CD4-positive, alpha-beta T cell treated with Interleukin-15 for 1 hour (primary cell): ENCODE measurements around the gene NSG1.

Source experiments
- DNase-seq: peaks from one replicate; pipeline ENCODE4 v3.0.0-alpha.2; 2020

NSG1 gene, protein sequence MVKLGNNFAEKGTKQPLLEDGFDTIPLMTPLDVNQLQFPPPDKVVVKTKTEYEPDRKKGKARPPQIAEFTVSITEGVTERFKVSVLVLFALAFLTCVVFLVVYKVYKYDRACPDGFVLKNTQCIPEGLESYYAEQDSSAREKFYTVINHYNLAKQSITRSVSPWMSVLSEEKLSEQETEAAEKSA

DNA sequence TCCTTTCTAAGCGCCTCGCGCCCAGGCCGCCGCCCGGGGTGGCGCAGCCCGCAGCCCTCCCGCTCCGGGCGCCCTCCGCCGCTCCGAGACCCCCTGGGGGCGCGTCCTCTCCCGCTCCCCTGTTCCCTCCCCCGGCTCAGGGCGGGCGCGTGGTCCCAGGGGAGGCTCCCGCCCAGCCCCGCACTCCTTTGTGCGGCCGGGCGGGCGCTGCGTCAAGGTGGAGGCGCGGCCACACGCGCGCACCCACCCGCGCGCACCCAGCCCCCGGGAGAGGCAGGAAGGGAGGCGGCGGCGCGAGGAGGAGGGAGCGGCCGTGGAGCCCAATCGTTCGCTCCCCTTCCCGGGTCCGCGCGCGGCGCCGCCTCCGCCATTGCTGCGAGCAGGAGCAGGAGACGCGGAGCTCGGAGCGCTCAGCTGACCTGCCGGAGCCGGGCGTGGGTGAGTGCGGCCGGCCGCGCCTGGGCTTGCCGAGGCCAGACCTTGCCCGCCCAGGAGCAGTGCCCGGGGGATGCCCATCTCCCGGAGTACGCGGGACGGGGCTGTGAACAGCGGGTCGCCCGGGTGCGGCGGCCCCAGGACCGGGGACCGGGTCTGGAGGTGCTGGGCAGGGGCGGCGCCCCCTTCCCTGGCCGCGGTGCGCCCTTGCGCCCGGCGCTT lies at the start of gene NSG1:
Gene NSG1 (plus strand): TSS at position 367 of the 657 bp plus-strand sequence. CDS start 528 bp downstream, outside the sequence.
- DNase-seq = no peak

DNA sequence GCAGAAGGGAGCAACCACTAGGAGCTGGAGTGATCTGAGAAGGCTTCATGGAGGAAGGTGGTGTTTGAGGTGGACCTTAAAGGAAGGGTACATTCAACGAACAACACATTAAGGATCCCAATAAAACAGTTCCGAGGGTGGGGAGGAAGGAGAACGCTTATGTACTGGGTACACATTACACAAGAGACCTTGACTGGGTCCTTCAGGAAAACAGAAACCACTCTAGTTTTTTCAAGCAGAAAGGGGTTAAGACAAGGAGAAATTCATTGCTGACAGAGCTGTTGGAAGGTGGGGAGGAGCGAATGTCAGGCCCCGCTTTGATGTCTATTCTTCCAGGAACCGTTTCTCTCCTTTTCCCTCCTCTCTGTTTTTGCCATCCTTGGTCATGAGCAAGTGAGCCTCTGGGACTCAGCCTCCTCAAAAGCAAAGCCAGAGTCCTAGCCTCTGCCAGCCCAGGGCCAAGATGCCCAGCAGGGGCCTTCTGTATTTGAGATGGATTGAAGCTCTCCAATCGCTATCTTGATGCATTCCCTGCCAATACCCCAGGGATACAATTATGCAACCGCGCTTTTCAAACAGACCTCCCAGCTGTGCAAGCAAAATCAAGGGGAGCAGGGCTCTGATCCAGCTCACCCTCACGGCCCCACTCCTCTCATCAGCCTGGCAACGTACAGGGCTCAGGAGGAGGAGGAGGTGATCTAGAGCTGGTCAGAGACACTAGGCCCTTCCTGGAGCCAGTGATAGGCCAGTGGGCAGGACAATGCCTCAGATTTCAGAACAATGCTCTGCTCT lies 48.5 kb upstream of the NSG1 start:
- no peak for DNase-seq

DNA sequence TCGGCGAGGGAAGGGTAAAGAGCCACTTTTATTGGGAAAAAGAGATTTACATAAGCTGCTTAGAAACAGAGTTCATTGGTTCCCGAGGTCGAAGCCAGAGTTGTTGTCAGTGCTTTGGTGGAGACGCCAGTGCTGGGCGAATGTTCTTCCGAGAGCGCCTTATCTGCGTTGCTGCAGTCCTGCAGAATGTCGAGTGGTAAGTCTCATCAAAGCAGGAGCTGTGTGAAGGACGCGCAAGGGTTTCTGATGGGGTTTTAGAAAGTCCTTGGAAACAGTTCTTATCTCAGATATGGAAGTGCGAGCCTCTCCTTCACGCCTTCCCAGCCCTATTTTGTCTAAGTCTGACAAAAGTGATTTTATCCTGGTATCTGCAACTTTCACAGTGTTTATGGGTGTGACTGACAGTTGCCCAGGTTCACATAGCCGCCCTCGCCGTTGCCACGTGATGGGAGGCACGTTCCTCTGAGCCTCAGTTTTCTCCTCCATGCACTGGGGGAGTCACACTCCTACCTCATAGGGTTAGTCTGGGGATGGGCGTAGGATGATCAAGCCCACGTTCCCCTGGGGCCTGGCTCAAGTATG lies 47.3 kb upstream of the NSG1 start:
- DNase-seq = no peak

DNA sequence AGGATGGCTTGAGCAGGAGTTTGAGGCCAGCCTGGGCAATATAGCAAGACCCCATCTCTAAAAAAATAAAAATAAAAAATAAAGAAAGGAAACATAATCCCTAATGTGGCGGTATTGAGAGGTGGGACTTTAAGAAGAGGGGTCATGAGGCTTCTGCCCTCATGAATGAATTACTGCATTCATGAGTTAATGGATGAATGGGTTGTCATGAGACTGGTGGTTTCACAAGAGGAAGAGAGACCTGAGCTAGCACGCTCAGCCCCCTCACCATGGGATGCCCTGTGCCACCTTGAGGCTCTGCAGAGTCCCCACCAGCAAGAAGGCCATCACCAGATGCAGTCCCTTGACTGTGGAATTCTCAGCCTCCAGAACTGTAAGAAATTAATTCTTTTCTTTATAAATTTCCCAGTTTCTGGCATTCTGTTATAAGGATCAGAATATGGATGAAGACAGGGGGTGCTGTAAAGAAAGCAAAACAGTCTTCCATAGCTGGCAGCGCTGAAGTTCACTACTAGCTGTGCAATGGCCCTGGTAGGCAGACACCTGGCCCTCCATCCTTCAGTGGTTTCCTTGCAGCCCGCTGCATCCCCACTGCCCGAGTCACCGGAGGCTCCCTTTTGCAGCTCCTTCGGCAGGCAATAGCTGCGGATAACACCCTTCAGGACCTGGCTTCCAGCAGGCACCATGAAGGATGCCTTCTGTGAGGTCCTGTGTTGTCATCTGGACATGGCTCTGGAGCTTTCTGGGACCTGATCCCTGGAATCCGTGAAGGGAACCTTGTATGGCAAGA lies 44.8 kb upstream of the NSG1 start:
- DNase-seq = no peak

DNA sequence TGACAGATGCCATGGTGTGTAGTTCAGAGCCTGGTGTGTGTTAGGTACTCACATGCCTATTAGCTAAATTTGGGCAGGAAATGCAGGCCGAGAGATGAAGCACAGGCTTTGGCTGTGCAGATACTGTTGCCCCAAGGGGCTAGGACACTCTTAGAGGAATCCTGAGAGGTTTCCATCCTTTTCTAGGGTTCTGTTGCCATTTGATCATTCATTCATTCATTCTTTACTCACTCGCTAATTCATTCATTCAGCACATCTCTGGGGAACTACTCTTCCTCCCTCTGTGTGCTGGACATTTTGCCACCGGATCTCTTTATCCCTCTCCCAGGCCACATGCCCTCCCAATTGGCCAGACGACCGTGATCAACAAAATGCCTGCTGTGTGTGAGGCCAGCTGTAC lies 43.9 kb upstream of the NSG1 start:
- DNase-seq = no peak

DNA sequence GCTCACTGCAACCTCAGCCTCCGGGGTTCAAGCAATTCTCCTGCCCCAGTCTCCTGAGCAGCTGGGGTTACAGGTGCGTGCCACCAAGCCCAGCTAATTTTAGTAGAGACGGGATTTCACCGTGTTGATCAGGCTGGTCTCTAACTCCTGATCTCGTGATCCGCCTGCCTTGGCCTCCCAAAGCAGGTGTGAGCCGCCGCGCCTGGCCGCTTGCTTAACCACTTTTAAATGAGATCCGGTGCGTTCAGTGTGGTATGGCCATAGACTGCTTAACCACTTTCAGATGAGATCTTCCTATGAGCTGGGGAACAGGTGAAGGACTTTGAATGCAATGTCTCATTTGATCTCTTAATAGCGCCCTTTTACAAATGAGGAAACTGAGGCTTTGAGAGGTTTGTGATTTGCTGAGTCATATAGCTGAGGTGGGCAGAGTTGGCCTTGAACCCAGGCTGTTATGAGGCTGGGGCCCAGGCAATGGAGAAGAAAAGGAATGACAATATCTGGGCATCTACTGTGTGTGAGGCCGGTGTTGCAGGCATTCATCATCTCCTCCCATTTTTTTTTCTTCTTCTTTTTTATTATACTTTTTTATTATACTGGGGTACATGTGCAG lies 41.9 kb upstream of the NSG1 start:
- peak; percentile 19 for DNase-seq

DNA sequence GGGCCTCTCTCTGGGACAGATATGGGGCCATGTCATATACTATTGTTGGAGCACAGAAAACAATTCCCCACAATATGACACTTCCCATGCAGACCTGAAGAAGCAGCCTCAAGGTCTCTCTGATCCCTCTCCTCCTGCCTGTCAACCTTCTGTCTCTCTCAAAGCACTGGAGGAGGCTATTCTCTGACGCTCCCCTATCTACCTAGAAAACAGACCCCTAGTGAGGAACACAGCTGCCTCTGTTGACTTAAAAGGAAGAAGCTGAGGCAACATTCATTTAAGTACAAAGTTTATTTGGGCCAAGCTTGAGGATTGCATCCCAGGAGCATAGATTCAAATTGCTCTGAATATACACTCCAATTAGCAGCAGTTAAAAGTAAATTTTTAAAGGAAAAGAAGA lies 39.3 kb upstream of the NSG1 start:
- DNase-seq = no peak

DNA sequence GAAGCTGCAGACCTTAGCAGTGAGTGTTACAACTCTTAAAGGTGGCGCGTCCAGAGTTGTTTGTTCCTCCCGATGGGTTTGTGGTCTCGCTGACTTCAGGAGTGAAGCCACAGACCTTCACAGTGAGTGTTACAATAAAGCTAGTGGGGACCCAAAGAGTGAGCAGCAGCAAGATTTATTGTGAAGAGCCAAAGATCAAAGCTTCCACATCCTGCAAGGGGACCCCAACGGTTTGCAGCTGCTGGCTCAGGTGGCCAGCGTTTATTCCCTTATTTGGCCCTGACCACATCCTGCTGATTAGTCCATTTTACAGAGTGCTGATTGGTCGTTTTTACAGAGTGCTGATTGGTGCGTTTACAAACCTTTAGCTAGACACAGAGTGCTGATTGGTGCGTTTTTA lies 38.3 kb upstream of the NSG1 start:
- DNase-seq = peak; percentile 69

DNA sequence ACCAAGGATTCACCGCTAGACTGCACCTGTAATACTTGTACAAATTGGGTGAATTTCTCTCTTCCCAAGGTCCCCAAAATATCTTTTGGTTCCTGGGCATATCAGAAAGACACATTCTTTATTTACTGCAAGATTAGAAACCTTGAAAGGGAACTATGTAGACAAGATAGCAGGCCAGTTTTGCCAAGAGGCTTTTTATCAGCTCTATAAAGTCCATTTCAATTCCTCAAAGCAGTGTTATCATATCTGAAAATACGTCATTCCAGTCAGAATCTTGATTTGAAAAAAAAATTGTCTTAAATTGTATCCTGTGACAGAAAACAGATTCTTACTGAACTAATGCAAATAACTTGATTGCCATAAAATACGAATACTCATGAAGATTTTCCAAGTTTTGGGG lies 37.0 kb upstream of the NSG1 start:
- no peak for DNase-seq

DNA sequence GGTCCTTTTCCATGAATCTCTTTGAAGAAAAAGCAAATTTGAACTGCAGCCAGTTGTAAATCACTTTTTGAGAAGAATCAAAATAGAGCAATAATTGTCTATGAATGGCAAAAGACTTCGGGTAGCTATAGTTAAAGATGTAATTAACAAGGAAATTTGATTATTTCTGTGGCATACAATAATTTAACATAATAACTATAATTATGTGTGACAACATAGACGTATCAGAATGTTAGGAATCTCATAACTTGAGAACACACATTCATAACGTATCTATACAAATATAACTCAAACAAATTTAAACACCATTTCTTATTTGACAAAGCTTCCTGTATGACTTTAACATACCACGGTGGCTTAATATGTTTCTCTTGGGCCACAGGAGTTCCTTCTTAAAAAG lies 36.0 kb upstream of the NSG1 start:
- no peak for DNase-seq

DNA sequence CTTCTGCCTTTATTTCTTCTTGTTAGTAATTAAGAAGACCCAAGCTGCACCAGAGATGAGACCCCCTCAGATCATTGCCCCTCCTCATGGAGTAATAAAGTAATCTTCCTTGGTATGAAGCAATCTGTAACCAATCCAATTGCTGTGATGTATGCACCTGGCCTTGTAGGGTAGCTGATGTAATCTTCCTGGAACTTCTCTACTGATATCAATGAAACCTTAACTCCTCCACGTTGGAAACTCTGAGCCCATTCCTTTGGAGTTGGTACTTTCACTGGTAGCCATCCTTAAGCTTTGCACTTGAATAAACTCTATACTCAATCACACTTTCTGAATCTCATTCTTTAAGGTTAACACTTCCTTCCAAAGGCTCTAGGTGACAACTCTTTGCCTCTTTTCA lies 31.6 kb upstream of the NSG1 start:
- no peak for DNase-seq

DNA sequence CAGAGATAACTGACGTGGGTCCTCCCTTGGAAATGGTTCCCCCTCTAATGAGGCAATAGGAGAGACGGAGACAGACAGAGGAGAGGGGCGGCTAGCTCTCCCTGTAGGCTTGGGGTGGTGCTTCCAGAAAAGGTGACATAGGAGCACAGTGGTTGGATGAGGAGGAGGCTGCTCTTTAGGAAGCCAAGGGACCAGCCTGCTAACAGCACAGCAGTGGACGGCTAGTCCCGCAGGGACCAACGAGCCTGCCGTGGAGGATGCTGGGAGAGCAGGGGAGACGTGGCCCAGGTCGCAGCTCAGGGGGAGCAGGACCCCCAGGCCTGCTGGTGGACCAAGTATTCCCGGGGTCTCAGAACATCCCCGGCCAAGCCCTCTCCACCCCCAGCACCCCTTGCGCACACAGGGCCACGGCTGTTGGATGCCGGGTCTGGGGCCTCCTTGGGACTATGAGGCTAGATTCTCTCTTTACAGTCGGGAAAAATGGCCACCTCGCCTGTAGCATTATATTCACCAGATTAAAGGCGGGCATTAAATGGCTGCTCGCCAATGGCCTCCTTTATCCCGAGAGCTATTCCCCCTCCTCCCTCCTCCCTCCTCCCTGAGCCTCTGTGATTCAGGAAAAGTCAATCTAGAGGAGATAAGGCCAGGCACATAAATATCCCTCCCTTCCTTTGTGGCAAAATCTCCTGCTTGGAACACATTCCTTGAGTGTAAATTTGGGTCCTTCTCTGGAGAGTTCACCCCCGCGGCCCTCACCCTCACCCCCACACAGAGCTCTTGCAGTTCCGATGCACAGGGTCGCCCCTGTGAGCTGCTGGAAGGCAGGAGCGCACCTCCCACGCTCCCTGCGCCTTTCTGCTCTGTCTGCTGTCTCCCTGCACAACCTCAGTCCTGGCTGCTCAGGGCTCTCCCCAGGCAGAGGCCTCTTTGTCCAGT lies 30.5 kb upstream of the NSG1 start:
- no peak for DNase-seq

DNA sequence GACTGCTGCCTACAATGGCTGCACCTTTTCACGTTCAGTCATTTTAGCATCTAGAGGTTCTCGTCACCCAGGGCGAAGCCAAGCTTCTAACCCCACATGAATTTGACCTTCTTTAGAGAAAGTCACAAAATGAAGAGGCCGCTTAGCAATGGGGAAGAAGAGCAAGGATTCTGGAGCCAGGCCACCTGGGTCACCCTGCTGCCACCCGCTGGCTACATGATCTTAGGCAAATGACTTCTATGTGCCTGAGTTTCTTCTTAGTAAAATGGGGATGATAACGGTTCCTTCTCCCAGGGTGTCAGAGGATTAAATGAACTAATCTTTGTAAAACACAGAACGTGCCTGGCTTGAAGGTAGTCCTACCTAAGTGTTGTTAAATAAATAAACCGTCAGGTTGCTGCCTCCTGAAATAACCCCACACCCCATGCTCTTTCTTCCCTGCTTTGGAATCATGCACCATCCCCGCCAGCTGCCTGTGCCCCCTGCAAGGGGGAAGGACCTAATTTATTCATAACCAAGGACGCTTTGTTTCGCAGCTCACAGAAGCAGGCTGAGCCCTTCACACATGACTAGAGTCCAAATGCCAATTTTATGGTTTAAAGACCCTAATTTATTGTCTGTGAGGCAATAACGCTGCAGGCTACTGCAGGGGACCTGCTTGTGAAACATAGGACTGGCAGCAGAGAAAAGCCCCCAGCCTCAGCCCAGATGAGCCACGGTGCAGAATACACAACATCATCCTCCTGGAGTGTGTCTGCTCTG lies 28.6 kb upstream of the NSG1 start:
- DNase-seq = no peak

DNA sequence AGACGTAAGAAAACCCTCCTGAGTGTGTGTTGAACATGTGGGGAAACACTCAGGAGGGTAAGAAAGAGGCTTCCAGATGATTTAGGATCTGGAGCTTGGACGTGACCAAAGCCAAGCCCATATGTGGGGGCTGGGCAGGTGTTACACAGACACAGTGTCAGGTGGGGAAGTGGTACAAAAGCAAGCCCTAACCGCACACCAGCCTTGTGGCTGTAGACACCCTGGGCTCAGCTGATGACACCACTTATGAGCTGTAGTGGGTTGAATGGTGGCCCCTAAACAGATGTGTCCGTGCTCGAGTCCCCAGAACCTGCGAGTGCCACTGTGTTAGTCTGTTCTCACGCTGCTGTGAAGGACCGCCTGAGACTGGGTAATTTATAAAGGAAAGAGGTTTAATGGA lies 25.0 kb upstream of the NSG1 start:
- DNase-seq = no peak

DNA sequence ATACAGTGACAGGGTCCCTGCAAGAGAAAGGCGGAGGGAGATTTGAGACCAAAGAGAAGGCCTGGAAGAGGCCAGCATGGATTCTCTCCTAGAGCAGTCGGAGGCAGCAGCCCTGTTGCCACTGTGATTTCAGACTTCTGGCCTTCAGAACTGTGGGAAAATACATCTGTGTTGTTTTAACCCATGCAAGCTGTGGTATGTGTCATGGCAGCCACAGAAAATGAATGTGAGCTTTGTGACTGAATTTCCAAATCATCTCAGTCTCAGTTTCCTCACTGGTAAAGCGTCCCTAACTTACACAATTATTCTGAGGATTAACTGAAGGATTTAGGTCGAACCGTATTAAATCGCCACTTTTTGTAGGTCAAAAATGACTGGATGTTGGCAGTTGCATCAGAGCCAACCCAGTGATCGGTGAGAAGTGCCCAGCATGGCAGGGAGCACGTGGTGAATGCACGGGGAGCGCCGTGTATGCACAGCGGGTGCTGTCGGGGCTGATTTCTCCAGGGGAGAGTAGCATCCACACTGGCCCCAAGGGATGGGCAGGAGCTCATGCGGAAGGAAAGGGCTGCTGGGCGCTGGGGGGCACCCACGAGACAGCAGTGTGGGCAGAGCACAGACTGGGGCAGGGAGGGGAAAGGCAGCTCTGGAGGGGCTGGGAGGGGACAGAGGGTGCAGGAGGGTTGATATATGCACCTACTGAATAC lies 23.8 kb upstream of the NSG1 start:
- no peak for DNase-seq

DNA sequence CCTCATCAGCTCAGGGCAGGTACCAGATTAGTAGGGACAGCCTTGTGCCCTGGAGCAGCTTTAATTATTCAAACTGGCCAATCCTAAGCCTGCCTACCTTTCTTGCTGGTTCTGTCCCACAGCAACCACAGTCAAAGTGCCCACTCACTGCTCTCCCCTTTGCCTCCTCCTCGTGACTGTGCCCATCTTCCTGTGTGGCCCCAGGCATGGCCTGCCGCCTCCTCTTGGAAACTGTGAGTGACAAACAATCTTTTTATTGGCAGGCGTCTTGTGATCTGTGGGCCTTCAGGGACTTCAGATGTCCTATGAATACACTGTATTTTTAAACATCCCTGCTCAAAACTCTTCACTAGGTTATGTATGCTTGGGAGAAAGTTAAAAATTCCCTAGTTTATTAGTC lies 22.8 kb upstream of the NSG1 start:
- no peak for DNase-seq

DNA sequence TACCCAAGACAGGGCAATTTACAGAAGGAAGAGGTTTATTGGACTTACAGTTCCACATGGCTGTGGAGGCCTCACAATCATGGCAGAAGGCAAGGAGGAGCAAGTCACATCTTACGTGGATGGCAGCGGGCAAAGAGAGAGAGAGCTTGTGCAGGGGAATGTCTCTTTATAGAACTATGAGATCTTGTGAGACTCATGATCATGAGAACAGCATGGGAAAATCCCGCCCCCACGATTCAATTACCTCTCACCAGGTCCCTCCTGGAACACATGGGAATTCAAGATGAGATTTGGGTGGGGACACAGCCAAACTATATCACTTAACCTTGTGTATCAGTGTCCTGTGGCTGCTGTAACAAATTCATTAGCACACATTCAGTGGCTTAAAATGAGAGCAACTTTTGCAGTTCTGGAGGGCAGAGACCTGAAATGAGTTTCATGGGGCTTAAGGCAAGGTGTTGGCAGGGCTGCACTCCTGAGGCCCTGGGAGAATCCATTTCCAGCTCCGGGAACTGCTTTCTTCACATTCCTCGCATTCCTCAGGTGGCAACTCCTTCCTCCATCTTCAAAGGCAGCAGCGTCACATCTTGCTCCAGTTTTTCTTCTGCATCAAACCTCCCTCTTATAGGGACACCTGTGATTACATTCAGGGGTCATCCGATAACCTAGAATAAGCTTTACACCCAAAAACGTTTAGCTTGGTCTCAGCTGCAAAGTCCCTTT lies 22.3 kb upstream of the NSG1 start:
- no peak for DNase-seq

DNA sequence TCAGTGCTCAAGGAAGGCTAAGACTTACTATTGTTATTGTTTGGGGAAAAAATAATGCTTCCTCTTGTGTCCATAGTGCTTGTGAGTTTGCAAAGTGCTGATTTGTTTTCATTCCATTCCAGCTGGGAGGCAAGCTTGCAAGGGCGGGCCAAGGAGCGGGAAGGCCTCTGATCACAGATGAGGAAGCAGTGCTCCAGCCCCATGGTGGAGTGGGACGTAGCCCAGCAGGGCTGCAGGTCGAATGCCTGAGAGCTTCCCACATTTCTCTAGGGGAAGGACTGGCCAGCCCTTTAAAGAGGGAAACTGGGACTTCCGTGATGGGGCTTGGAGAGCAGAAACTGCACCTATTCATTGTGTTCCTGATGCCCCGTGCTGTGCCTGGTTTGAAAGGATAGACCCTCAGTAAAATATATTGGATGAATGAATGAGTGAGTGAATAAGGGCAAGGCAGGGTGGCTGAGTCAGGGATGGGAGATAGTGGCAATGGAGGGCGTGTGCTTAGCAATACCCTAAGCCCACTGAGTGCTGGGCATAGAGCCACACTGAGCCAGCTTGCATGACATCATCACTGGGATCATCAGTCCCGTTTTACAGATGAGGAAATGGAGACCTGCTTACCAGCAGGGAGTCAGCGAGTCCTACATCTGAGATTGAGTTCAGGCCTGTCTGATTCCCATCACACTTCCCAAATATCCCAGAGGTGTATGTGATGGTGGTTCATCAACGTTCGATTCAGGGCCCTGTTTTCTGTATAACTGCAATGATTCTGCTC lies 17.9 kb upstream of the NSG1 start:
- no peak for DNase-seq
